Peyer's patch (tissue), 4 donors: ENCODE results near the gene PPP6C.
"Not testable (repeated sequence)": the region's sequence is repeated elsewhere in the genome, so short reads cannot be mapped to it uniquely, and the experiment has no call there.

Experiments
- CTCF ChIP-seq, 6 experiments: fragments of 450-650 bp in 4 of 6; fragments of 200-600 bp in 2 of 6; sonication (generic) in 1 of 6; IDR thresholded peaks; one replicate each; pipeline ENCODE4 v1.5.1; 2017 to 2019; ENCODE audit warnings: antibody characterized with exemption in 6 of 6, mild to moderate bottlenecking in 3 of 6, moderate library complexity in 1 of 6
- POLR2A ChIP-seq, 2 donors: fragments of 450-650 bp; IDR thresholded peaks; one replicate each; pipeline ENCODE4 v1.5.1; 2017; ENCODE audit warnings: antibody characterized with exemption in 2 of 2, mild to moderate bottlenecking in 2 of 2, moderate library complexity in 2 of 2

DNA sequence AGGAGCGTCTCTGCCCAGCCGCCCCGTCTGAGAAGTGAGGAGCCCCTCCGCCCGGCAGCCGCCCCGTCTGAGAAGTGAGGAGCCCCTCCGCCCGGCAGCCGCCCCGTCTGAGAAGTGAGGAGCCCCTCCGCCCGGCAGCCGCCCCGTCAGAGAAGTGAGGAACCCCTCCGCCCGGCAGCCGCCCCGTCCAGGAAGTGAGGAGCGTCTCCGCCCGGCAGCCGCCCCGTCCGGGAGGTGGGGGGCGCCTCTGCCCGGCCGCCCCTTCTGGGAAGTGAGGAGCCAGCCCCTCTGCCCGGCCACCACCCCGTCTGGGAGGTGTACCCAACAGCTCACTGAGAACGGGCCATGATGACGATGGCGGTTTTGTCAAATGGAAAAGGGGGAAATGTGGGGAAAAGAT lies 81.1 kb downstream of the PPP6C start:
- TF ChIP-seq CTCF, POLR2A (IDR thresholded peaks at IDR 0.05): not testable (repeated sequence)
